B cell (primary cell): ENCODE results near the gene ZNF710. TPM values are rescaled to one million over a fixed set of nuclear protein-coding genes. Genes with fewer than 3 reads are reported as not detected.

Source experiments
- ATAC-seq: fragments of 200-7000 bp; cut with Tn5 transposase; one replicate; pipeline ENCODE4 v1.10.0; 2021; ENCODE audit warnings: low read depth, mild to moderate bottlenecking, moderate number of reproducible peaks, moderate library complexity
- CTCF ChIA-PET: fragments of 350-600 bp; sonication (Branson Sonifier 250); formaldehyde crosslinking; loops from one replicate; lab custom pipeline; 2021; ENCODE audit warnings: antibody characterized with exemption, inconsistent platforms; lab: Charles Lee
- POLR2A ChIA-PET: fragments of 350-600 bp; sonication (Branson Sonifier 250); formaldehyde crosslinking; loops from one replicate; lab custom pipeline; 2021; ENCODE audit warnings: antibody characterized with exemption; lab: Charles Lee
- DNase-seq: peaks from one replicate; pipeline ENCODE4 v3.0.0; 2013
- H2AFZ ChIP-seq: 2 replicates; pipeline ENCODE4 v1.6.1; 2012; ENCODE audit warnings: mild to moderate bottlenecking, low read depth, low read length; ENCODE audit not compliant: insufficient read depth, poor library complexity, severe bottlenecking
- H3K27ac ChIP-seq, 2 donors: 1 replicate in 1 of 2; 2 replicates in 1 of 2; pipeline ENCODE4 v1.5.1; 2012 to 2013; ENCODE audit warnings: low read length in 2 of 2, mild to moderate bottlenecking in 2 of 2, moderate library complexity in 1 of 2
- H3K27me3 ChIP-seq, 4 experiments: fragments of 200-600 bp in 1 of 4; sonication (generic) in 1 of 4; replicated peaks in 1 of 4; 1 replicate in 2 of 4; 2 replicates in 2 of 4; pipeline versions ENCODE4 v1.6.1 to v1.7.0; 2013 to 2016; ENCODE audit warnings: low read length in 3 of 4, mild to moderate bottlenecking in 2 of 4, mixed read lengths in 1 of 4, moderate library complexity in 1 of 4; ENCODE audit not compliant: insufficient read depth in 4 of 4, control insufficient read depth in 3 of 4; ENCODE audit errors: control extremely low read depth in 1 of 4
- H3K36me3 ChIP-seq, 2 experiments: replicated peaks in 1 of 2; 1 replicate in 1 of 2; 2 replicates in 1 of 2; pipeline versions ENCODE4 v1.6.1 to v1.7.1; 2013; ENCODE audit warnings: low read length in 1 of 2; ENCODE audit not compliant: insufficient read depth in 2 of 2, control insufficient read depth in 1 of 2; ENCODE audit errors: control extremely low read depth in 1 of 2, extremely low read depth in 1 of 2
- H3K4me1 ChIP-seq, 2 donors: fragments of 200-600 bp in 1 of 2; sonication (generic) in 1 of 2; 1 replicate in 1 of 2; 2 replicates in 1 of 2; pipeline versions ENCODE4 v1.5.1 to v1.6.1; 2013 to 2017; ENCODE audit warnings: low read length in 2 of 2; ENCODE audit not compliant: control insufficient read depth in 2 of 2, insufficient read depth in 2 of 2
- H3K4me2 ChIP-seq: replicated peaks from 2 replicates; pipeline ENCODE3; 2012; ENCODE audit warnings: mild to moderate bottlenecking, low read depth, low read length; ENCODE audit not compliant: poor library complexity, severe bottlenecking
- H3K4me3 ChIP-seq, 5 experiments: fragments of 200-600 bp in 1 of 5; sonication (generic) in 1 of 5; 1 replicate in 3 of 5; 2 replicates in 2 of 5; pipeline versions ENCODE4 v1.5.1 to v1.7.0; 2011 to 2016; ENCODE audit warnings: low read length in 4 of 5, mild to moderate bottlenecking in 4 of 5, low read depth in 2 of 5, control low read depth in 1 of 5, moderate library complexity in 1 of 5; ENCODE audit not compliant: insufficient read depth in 1 of 5; ENCODE audit errors: control extremely low read depth in 1 of 5, extremely low read depth in 1 of 5
- H3K79me2 ChIP-seq: fragments of 200-600 bp; sonication (generic); one replicate; pipeline ENCODE4 v1.6.0; 2016; ENCODE audit warnings: low read length; ENCODE audit not compliant: control insufficient read depth, insufficient read depth
- H3K9ac ChIP-seq: fragments of 200-600 bp; sonication (generic); 2 replicates; pipeline ENCODE4 v1.6.1; 2017; ENCODE audit warnings: mild to moderate bottlenecking, low read length, moderate library complexity
- H3K9me3 ChIP-seq, 3 donors: one replicate each; pipeline versions ENCODE4 v1.6.1 to v1.7.1; 2013; ENCODE audit warnings: low read length in 2 of 3; ENCODE audit not compliant: control insufficient read depth in 2 of 3, insufficient read depth in 1 of 3; ENCODE audit errors: control extremely low read depth in 1 of 3
- H4K20me1 ChIP-seq: 2 replicates; pipeline ENCODE4 v1.6.0; 2012; ENCODE audit warnings: mild to moderate bottlenecking, low read length; ENCODE audit not compliant: insufficient read depth, control insufficient read depth, poor library complexity, severe bottlenecking
- H3K27ac Mint-ChIP-seq: one replicate; pipeline ENCODE4 v1.8.0; 2021; ENCODE audit warnings: mixed read lengths
- H3K27me3 Mint-ChIP-seq: one replicate; pipeline ENCODE4 v1.8.0; 2021; ENCODE audit warnings: mixed read lengths
- H3K4me1 Mint-ChIP-seq: one replicate; pipeline ENCODE4 v1.8.0; 2021; ENCODE audit warnings: mixed read lengths
- H3K4me3 Mint-ChIP-seq: one replicate; pipeline ENCODE4 v1.8.0; 2021; ENCODE audit warnings: mixed read lengths
- H3K9me3 Mint-ChIP-seq: one replicate; pipeline ENCODE4 v1.8.0; 2022; ENCODE audit warnings: mixed read lengths; ENCODE audit not compliant: insufficient read depth
- CTCF ChIP-seq: fragments of 200-600 bp; IDR thresholded peaks from one replicate; pipeline ENCODE4 v1.8.0; 2022; ENCODE audit warnings: antibody characterized with exemption, mild to moderate bottlenecking
- EZH2 ChIP-seq: IDR thresholded peaks from 2 replicates; pipeline ENCODE4 v1.6.1; 2012; ENCODE audit warnings: borderline replicate concordance, low read depth, mild to moderate bottlenecking, moderate library complexity, low read length; ENCODE audit not compliant: insufficient read depth, poor library complexity, severe bottlenecking
- WGBS: methylation state at CpG from one replicate; pipeline ENCODE4 v1.1.5; 2013; ENCODE audit warnings: missing lambda C conversion rate; ENCODE audit not compliant: insufficient coverage; 5-methylcytosine and 5-hydroxymethylcytosine counted together
- intact Hi-C: fragments of 100-400 bp; cut with micrococcal nuclease; formaldehyde crosslinking; loops from one replicate; pipeline ENCODE4 v1.10.0; 2022
- polyA plus RNA-seq: library from polyadenylated mRNA; depleted of rRNA; stranded (reverse); fragments of >200 nt; gene quantifications from 2 replicates; pipeline ENCODE4 v1.2.3, GENCODE V29; 2012
- total RNA-seq, 2 donors: library from RNA; stranded (reverse); fragments of 120-200 nt in 1 of 2; gene quantifications; 1 replicate in 1 of 2; 2 replicates in 1 of 2; pipeline versions ENCODE4 v1.2.3 to v1.2.4, GENCODE V29; 2013 to 2022

Gene ZNF710
- total and polyA plus RNA-seq, 2 donors (not counting 1 experiment from before 2014, with no cell fraction given) = 8.7 to 38.7 TPM

DNA sequence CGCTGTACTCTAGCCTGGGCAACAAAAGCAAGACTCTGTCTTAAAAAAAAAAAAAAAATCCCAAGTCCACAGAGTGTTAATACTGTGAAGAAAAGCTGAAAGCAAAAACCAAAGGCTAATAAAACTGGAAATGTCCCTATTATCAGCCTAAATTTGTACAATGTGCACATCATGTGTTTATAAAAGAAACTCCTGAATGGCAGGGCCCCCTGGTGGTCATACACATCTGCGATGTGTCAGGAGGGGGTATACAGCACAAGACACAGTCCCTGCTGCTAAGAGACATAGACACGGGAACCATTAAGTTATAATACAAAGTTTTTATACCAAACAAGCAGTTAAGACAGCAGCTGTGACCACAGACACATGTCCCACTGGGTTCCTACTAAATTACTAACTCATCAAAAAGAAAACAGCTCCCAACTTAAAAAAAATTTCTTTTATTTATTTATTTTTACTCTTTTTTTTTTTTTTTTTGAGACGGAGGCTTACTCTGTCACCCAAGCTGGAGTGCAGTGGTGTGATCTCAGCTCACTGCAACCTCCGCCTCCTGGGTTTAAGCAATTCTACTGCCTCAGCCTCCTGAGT, 70.2 kb downstream of the ZNF710 start:
- Histone ChIP-seq H3K27ac (no peak overlapping the region), H3K4me1 (peaks cover 0 to 7% of the 10 kb centered on the region in 2 donors), H3K4me2 (no peak overlapping the region), H4K20me1 (peaks cover 8% of the 10 kb centered on the region), H3K36me3 (peaks cover 0 to 35% of the 10 kb centered on the region in 2 experiments), H3K4me3 (no peak overlapping the region), H3K79me2 (peaks cover 49% of the 10 kb centered on the region), H3K9ac (no peak overlapping the region), H3K27me3 (no peaks in the 10 kb centered on the region), H2AFZ (no peak overlapping the region), H3K9me3 (no peaks in the 10 kb centered on the region)
- ChIA-PET CTCF (interaction anchor here (0.6 to 5.1 kb wide), 56 partner anchors 9 to 924 kb away, joined by 3 to 96 read pairs (median 5); partner anchors contain the start of genes AP3S2, IDH2, MESP1 and ZNF710), POLR2A (interaction anchor here (0.7 to 0.9 kb wide), 4 partner anchors 12 to 177 kb away, joined by 3 read pairs; partner anchors contain the start of gene AP3S2)
- TF ChIP-seq CTCF = peak; percentile 83
- TF ChIP-seq EZH2 = no peak
- H3K4me3 Mint-ChIP-seq = no peak overlapping the region
- H3K9me3 Mint-ChIP-seq = no peaks in the 10 kb centered on the region
- intact Hi-C loops = loop anchor here (1.0 to 2.0 kb wide), 8 partner anchors 12 to 331 kb away; partner anchors contain the start of gene ZNF710
- DNase-seq (peak; percentile 87), ATAC-seq (peak; percentile 98)
- peak overlapping the region; percentile 28 for H3K27ac Mint-ChIP-seq
- WGBS = 100% methylated on average over 1 of the region's 5 CpGs
- H3K4me1 Mint-ChIP-seq = peaks cover 4% of the 10 kb centered on the region
- H3K27me3 Mint-ChIP-seq = no peaks in the 10 kb centered on the region

- H3K9ac ChIP-seq = no peak overlapping the region
- DNase-seq = no peak
- no peak overlapping the region for H3K4me2 ChIP-seq
- CTCF ChIA-PET = interaction anchor here (0.7 to 5.1 kb wide), 8 partner anchors 12 to 198 kb away, joined by 4 to 96 read pairs (median 26); partner anchors contain the start of genes AP3S2 and ZNF710
- peaks cover 0 to 7% of the 10 kb centered on the region in 2 donors for H3K4me1 ChIP-seq
- H2AFZ ChIP-seq = no peak overlapping the region
- intact Hi-C loops = no loop called here
- TF ChIP-seq EZH2 (no peak), CTCF (no peak)
- H3K4me3 ChIP-seq = no peak overlapping the region
- POLR2A ChIA-PET = no interaction called here
- H3K27me3 ChIP-seq = no peaks in the 10 kb centered on the region
- H3K27ac Mint-ChIP-seq = no peak overlapping the region
- no peaks in the 10 kb centered on the region for H3K27me3 Mint-ChIP-seq
- H3K79me2 ChIP-seq = peaks cover 35% of the 10 kb centered on the region
- no peak overlapping the region for H3K27ac ChIP-seq
- H4K20me1 ChIP-seq = peaks cover 8% of the 10 kb centered on the region
- no peak overlapping the region for H3K4me3 Mint-ChIP-seq
- H3K9me3 Mint-ChIP-seq = no peaks in the 10 kb centered on the region
- H3K9me3 ChIP-seq = no peaks in the 10 kb centered on the region
- ATAC-seq = no peak
- H3K4me1 Mint-ChIP-seq = peaks cover 4% of the 10 kb centered on the region
- 96% methylated on average over 17 of the region's 17 CpGs for WGBS
- peaks cover 0 to 30% of the 10 kb centered on the region in 2 experiments for H3K36me3 ChIP-seq
Measured at GRCh38 chr15:90072978-90073640, 72.0 kb downstream of the ZNF710 start.
